Activated T-cell treated with anti-CD3 and anti-CD28 coated beads for 1 hour (primary cell): ENCODE results near the gene NDUFA8.
A peak's percentile ranks its signal among the peaks of the same experiment; 100 is the strongest.

ENCODE experiments used
- DNase-seq: peaks from one replicate; pipeline ENCODE4 v3.0.0-alpha.2; 2020; ENCODE audit warnings: low read depth

The NDUFA8 gene

DNA sequence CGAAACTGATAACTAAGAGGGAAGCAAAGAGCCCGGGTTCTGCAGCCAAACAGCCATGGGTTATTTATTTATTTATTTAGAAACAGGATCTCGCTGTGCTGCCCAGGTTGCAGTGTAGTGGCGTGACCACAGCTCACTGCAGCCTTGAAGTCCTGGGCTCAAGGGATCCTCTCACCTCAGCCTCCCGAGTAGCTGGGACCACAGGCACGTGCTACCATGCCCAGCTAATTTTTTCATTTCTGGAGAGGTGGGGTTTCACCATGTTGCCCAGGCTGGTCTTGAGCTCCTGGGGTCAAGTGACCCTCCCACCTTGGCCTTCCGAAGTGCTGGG lies 24.1 kb downstream of the NDUFA8 start:
- DNase-seq, result no peak

DNA sequence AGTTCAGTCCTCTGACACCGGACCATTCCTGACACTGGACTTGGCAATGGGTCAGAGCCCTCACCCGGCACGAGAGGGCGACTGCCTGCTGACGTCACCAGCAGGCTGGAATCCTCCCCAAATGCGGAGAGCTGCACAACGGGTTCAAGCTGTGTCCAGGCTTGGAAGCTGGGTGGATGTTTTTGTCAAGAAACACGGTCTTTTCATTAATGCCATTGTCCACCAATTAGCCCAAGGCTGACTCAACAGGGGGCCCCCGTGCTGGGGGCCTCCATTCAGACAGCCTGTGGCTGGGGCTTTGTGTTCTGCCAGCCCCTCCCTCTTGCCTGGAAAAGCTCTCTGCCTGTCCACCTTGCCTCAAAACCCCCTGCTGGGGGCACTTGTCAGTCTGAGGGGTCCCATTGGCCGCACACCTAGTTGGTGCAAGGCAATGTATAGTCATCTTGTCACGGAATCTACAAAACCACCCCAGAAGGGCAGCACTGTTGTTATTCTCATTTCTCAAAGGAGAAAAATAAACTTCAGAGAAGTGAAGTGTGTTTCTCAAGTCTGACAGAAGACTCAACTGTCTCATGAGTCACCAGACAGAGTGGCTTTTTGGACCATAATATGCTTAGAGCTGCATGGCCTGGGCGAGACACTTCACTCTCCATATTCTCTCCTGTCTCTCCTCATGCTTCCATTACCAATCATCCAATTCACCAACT lies 24.6 kb downstream of the NDUFA8 start:
- DNase-seq, result no peak

DNA sequence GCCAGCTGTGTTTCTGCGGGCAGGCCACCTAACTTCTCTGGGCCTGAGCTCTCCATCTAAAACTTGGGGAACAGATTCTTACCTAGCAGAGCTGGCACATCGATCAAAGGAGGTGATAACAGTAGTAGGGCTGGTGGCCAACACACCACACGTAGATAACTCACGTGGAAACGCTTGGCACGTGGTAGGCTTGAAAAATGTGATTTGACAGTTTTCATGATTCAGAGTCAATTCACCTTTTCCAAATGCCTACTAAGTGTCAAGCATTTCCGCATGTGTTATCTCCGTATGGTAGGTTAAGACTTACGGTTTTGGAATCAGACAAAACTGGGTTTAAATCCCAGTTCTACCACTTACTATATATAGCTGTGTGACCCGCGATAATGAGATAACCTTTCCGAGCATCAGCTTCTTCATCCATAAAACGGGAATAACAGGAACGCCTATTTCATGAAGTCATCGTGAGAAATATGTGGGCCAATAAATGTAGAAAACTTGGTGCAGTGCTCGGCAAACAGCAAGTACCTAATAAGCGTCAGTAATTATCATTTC lies 25.5 kb downstream of the NDUFA8 start:
- DNase-seq, result no peak

DNA sequence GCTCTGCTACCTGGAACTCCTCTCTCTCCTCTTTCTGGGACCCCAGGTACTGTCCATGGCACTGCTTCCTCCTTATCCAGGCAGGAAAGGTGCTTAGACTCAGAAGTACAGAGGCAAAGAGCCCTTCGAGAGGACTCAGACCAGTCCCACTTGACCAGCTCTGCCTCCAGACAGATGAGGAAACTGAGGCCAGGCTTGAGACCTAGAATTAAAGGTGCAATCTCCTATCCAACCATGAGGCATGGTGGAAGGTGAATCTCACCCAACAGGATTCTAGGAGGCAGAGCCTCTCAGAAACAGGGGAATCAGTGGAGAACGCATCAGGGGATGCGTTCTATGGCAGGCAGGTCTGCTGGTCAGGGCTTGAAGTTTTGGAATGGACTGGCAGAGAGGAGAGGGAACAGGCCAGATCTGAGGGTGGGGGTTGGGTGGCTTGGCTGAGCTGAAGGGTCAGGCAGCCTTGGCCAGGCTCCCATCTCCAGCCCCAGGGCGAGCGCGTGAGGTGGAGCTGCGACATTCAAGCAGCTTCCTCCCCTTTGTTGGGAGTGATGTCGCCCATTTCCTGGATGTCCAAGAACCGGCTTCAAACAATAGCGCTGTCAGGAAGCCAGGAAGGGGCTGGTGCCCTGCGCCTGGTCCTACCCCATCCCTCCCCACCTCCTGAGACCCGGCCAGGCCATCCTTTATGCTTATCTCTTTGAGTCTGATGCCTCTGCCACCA lies 26.2 kb downstream of the NDUFA8 start:
- DNase-seq, result no peak

DNA sequence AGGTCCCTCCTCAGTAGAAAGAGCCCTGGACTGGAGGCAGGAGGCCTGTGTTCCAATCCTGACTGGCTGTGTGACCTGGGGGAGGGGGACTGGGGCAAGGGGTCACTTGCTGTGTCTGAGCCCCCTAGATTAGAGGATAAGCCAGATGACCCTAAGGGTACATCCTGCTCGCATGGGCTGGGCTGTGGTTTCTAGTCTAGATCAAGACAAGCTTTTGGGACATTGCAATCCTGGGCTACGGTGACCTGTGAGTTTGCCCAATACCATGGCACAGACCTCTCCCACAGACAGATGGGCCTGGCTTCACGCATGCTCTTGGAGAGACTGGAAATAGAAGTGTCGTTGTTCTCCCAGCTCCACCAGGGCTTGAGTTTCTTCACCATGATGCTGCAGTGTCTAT lies 27.0 kb downstream of the NDUFA8 start:
- DNase-seq, result no peak

DNA sequence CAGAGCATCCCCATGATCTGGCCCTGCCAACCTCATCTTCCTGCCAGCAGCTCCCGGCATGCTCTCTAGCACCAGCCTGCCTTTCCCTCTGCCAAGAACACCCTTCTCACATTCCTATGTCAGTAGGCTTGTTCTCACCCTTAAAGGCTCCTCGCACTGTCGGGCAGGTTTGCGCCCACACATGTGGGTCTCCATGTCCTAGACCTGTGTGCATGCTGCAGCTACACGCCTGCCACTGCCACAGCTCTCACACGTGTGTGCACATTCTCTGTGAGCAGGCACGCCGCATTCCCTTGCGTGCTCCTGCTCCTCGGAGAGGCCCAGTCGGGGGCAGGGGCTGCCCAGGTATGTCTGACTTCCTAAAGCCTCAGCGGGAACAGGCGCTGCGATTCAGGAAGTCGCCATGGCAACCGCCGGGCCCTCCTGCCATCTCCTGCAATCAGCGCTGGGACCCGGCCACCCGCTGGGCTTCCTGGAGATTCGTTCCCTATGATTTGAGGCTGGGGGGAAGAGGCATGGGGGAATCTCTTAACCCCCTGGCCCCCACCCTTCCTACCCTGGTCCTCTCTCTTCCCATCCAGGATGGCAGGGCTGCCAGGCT lies 28.1 kb downstream of the NDUFA8 start:
- DNase-seq, result no peak

DNA sequence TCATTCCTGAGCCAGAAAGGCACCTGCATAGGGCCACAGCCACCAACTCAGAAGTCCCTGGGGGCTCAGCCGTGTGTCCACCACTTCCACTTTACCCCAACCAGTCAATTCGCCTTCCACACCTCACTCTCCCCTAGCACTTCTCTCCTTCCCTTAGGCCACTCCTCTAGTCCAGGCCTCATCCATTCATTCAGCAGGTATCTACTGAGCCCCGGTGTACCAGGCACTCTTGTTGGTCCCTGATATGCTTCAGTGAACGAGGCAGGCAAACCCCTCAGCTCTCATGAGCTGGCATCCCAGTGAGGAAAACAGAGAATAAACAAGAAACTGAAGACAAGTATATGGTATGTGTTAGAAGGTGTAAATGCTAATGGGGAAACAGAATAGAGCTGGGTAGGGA lies 28.7 kb downstream of the NDUFA8 start:
- DNase-seq, result no peak

DNA sequence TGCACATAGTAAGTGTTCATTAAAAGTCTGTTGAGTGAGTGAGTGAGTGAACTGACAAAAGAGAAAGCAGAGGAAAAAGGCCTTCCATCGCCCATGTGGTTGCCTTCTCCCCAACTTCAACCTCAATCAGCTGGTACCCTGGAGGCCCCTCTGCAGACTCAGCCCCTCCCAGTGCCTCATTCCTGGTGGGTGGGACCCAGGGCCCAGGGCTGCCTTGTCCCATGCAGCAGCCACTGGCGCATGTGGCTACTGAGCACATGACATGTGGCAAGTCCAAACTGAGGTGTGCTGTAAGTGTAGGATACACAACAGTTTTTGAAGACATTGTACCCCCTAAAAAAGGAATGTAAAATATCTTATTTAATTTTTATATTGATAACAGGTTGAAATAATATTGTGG lies 29.6 kb downstream of the NDUFA8 start:
- no peak for DNase-seq

DNA sequence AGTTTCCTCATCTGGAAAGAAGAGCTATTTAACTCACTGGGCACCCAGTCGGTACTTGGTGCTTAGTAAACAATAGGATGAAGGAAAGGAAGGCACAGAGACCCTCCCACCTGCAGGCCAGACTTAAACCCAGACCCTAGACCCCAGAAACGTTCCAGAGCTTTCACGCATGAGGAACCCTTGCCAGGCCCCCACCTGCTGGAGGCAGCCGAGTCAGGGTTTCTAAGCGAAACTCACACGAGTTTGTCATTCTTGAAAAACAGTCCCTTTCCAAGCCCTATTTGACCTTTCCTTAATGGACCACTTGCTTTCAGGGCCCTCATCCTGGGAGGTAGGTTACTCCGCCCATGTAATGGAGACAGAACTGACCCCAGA lies 30.6 kb downstream of the NDUFA8 start:
- no peak for DNase-seq

DNA sequence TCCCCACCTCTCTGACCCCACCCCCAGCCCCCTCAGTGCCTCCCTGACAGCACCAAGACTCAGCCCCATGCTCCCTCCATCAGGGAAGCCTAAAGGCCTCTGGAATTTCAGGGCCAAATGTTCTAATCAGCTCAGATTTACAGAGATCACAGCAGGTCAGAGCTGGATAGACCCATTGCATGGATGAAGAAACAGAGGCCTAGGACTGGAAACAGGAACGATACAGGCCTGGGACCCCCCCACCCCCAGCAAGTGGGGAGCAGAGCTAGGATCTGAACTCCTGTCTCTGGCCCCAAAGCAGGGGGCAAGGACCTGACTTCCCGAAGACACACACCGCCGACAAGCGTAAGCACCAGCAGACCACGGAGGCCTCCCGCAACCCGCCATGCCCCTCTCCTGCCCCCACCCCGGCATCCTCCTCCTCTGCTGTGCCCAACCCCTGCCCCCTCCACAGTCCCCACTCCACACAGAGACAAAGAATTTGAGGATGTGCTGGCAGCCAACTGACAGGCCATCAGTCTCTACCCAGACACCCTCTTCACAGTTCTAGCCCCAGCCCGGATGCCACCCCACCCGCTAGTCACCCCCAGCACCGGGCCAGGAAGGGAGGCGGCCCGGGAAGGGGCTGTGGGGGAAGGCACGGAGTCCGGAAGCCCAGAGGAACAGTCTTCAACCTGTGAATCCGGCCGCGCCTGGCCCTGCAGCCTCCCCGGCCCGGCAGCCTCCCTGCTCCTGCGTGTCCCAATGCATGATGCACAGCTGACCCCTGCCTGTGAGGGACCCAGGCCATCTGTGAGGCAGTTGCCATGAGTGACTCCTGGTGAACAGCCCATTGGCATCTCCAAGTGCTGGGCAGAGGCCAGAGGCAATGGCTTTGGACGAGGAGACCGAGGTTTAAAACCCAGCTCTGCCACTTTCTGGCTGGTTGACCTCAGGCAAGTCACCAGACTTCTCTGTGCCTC lies 31.3 kb downstream of the NDUFA8 start:
- DNase-seq, result no peak

DNA sequence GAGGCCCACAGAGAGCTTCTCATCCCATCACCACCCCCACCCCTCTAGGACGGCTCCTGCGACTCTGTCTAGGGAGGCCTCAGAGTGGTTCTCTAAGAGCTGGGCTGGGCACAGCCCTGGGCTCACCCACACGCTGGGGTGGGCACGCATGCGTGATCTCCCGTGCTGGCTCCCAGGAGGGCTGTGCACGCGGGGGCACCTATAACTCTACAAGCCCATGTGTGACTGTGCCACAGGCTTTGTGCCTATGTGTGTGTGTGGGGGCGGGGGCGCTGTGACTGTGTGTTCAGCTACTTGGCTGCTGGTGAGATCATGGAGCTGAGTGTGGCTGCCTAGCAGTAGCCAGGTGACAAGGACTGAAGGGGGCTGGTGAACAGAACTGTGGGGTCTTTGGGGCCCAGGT lies 32.2 kb downstream of the NDUFA8 start:
- no peak for DNase-seq

DNA sequence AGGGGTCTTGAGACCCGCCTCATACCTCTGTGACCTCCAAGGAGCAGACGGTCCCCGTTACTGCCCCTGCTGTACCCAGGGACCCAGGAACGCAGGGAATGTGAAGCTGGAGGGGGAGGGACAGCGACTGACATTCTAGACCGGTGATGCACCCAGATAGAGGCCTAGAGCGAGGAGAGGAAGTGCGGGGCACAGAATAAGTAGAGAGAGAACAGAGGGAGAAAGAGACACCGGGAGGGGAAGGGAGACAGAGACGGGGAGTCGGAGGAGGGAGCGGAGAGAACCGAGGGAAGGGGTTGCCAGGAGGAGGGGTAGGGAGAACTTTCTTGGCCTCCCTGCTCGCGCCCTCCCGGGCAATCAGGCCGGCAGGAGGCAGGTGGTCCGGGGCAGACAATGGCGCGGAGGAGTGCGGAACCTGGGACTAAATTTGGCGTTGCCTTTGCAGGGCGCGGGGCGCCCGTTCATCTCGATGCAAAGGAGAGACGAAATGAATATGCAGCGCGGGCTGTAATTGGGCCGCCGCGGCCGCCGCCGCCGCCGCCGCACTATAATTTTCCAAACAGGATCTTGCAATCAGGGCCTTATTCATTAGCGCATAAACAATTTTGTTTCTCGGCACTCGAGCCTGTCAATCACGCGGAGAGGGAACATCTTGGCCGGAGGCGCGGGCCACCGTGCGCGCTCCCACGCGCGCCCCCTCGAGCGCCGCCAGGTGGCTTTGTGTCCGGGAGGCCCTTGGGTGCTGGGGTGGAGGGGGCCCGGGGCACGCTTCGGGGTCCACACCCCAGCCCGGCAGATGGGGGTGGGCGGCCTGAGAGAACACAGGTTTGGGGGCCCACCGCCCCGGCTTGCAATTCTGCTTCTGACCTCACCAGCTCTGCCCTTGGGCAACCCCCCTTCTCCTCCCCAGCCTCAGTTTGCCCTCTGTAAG lies 33.0 kb downstream of the NDUFA8 start:
- DNase-seq, result no peak

DNA sequence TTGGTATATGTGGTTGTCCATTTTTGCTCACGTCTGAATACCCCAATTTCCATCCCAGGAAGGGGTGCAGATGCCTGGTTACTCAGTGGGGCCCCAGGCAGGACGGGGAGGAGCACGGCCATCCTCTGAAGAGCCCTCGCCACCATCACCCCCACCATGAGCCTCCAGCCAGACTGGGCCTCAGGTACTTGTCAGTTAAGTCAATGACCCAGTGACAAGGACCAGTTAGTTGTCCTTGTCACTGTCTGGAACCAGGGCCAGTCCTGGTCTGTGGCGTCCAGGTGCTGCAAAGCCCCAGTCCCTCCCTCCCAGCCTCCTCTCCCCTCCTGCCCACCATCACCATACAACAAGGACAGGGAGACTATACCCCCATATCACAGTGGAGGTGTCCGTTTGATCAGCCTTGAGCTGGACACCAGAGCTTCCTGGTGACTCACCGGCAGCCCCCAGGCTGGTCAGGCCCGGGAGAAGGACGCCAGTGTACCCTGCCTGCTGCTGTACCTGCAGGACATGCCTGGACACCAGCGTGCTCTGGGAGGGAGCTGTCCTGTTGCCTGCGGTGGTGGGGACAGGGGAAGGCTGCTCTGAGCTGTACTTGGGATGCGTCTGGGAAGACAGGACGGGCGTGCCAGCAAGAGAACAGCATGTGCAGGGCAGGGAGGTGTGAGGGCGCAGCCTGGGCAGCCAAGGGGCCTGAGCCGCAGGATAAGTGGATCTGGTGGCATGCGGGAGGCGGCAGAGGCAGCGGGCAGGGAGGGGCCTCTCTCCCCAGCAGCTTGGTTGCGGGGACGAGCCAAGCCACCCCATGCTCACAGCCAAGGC lies 33.9 kb downstream of the NDUFA8 start:
- no peak for DNase-seq

DNA sequence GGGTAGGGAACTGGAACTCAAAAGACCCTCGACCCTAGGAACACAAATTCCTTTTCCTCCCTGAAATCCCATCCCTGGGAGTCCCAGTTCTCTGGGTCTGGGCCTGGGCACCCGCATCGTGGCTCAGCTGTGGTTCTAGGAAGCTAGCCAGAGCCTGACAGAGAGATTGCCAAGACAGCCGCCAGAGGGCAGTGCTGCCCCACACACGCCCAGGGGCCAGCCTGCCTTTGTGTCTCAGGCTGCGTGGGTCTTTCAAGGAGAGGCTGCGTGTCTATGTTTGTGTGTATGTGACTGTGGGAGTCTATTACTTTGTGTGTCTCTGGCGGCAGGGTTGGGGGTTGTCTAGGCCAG lies 34.4 kb downstream of the NDUFA8 start:
- DNase-seq, result peak; percentile 74

DNA sequence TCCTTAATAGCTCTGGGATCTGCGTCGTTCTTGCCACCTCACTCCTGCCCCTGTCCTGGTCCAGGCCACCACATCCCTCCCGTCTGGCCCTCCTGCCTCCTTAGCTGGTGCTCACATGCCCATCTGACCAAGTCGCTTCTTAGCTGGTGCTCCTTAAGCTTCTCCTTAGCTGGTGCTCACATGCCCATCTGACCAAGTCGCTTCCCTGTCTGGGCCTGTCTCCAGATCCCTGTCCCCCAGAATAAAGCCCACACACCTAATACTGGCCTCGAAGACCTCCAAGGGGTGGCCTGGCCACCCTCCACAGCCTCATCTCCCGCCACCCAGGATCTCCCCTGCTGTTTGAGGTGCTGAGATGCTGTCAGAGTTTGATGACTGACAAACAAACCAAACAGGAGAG lies 35.1 kb downstream of the NDUFA8 start:
- no peak for DNase-seq

DNA sequence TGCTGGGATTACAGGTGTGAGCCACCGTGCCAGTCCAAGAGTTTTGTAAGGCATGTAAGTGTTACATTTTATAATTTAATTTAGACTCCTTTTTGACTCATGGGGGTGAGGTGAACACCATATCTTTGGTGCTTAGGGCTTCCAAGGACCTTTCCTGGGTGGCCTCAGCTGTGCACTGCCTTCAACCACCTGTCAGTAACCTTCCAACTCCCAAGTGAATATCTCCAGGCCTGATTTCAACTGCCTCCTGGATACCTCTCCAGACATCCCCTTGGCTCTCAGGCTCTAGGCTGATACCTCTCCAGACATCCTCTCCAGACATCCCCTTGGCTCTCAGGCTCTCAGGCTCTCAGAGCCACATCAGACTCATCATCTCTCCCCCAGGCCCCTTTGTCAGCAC lies 35.5 kb downstream of the NDUFA8 start:
- DNase-seq, result no peak

DNA sequence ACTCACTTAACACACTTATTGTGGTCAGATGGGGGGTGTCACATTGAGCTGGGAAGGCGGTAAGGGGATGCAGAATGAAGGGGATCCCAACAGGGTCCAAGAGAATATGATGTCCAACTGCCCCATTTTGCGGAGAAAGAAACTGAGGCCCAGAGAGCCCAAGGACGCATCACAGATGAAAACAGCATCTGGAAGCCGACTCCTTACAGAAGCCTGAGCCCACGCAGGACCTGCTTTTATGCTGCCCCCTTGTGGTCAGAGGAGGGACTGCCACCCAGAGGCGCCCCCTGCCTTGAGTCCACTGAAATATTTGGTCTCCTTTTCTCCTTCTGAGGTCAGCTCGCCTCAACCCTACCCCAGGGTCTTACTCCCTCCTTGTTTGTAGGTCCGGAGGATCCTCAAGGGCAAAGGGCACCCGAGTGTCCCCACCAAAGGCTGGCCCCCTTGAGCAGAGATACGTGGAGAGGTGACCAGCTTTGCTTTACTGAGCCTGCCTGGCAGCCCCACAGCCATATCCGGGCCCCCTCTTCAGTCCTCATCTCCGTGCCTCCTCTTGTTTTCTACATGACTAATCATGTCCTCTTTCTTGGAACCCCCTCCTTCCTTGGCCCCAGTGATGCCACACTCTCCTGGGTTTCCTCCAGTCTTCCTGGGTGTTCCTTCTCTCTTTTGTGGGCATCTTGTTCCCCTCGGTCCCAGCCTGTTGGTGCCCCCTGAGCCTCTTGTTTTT lies 36.5 kb downstream of the NDUFA8 start:
- peak; percentile 66 for DNase-seq

DNA sequence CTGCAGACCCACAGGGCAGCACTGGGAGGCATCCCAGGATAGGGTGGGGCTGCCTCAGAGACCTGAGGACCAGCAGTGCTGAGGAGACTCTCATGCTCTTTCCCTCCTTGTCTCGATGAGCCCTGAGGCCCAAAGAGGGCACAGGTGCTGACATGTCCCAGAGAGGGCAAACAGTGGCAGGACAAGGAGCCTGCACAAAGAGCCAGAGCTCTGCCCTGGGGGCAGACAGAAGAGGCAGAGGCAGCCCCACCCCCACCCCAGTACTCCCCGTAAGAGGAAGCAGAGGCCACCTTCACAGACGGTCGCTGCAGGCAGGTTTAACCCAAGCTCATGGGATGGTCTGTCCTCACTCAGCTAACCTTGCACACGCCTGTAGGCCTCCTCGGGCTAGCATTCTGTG lies 37.1 kb downstream of the NDUFA8 start:
- no peak for DNase-seq

DNA sequence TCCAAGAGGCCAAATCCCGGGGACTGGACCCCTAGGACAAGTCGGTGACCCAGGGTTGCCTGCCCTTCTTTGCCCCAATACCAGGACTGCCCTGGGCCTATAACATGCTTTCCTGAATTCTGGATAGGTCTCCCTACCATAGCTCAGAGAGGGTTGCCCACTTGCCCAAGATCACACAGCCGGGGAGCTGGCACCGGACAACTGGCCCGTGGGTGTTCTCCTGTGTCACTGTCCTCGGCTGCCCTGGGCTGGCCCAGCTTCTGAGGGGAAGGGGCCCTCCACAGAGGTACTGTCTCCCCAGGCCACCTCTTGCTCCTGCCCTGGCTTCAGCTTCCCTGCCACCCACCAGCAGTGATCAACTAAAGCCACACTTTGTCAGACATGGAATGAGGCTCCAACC lies 37.6 kb downstream of the NDUFA8 start:
- no peak for DNase-seq

DNA sequence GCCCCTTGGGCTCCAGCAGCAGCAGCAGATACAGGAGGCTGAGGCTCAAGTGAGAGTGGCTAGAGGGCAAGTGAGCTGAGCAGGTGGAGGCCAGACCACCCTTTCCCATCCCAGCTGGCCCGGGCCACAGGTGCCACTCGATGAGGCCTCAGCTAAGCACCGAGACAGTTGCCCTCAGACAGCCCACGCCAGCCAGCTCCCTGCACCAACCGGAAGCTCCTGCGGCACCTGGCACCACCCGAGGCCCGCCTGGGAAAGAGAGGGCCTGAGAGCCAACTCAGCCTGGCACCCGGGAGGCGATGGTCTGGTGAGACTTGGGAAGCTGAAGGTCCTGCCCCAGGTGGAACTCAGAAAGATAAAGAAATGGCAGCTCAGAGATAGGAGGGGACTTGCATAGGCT lies 38.2 kb downstream of the NDUFA8 start:
- no peak for DNase-seq
